HCT116 (cell line): Measurements from ENCODE around the gene MMP21.

ENCODE experiments used
- CTCF ChIP-seq, 3 experiments: fragments of 200-600 bp in 1 of 3; sonication (generic) in 1 of 3; IDR thresholded peaks in 2 of 3; conservative IDR thresholded peaks in 1 of 3; 2 replicates each; pipeline ENCODE4 v1.5.1; 2012 to 2017; ENCODE audit warnings: low read depth in 2 of 3, low read length in 2 of 3, antibody characterized with exemption in 1 of 3, borderline replicate concordance in 1 of 3, control low read depth in 1 of 3, mild to moderate bottlenecking in 1 of 3, mixed read lengths in 1 of 3, mixed run types in 1 of 3, moderate library complexity in 1 of 3; ENCODE audit not compliant: insufficient read depth in 1 of 3
- EGR1 ChIP-seq: IDR thresholded peaks from 2 replicates; pipeline ENCODE4 v1.6.1; 2012; ENCODE audit warnings: low read depth
- EZH2 ChIP-seq: fragments of 200-600 bp; sonication (generic); IDR thresholded peaks from 2 replicates; pipeline ENCODE4 v1.6.1; 2017; ENCODE audit warnings: antibody characterized with exemption, mixed run types
- FOSL1 ChIP-seq: IDR thresholded peaks from 2 replicates; pipeline ENCODE4 v1.6.1; 2012; ENCODE audit warnings: low read depth
- JUND ChIP-seq: IDR thresholded peaks from 2 replicates; pipeline ENCODE4 v1.6.1; 2012
- POLR2A ChIP-seq: IDR thresholded peaks from 2 replicates; pipeline ENCODE4 v1.7.0; 2011; ENCODE audit warnings: borderline replicate concordance; ENCODE audit not compliant: insufficient read depth, insufficient read length; ENCODE audit errors: extremely low read depth
- POLR2AphosphoS5 ChIP-seq: IDR thresholded peaks from 2 replicates; pipeline ENCODE4 v1.6.1; 2011; ENCODE audit warnings: mild to moderate bottlenecking, low read depth, low read length, moderate library complexity
- RAD21 ChIP-seq: IDR thresholded peaks from 2 replicates; pipeline ENCODE4 v1.6.1; 2012; ENCODE audit warnings: low read depth, mild to moderate bottlenecking
- SIN3A ChIP-seq: IDR thresholded peaks from 2 replicates; pipeline ENCODE4 v1.6.1; 2012; ENCODE audit warnings: low read depth
- ZBTB33 ChIP-seq: IDR thresholded peaks from 2 replicates; pipeline ENCODE4 v1.6.1; 2011; ENCODE audit warnings: mild to moderate bottlenecking, low read length, moderate library complexity; ENCODE audit not compliant: insufficient replicate concordance; ENCODE audit errors: extremely low read depth

- peak in 1 of 3 experiments; percentile 46; a peak in 2 of 6 replicates for TF ChIP-seq CTCF (IDR thresholded peaks at IDR 0.05 in 2 of 3, conservative IDR thresholded peaks at IDR 0.05 in 1 of 3; ENCODE audit: borderline replicate concordance in 1 of 3, insufficient read depth in 1 of 3, low read depth in 2 of 3, low read length in 2 of 3)
- no peak for TF ChIP-seq POLR2A
- no peak for TF ChIP-seq EZH2
- TF ChIP-seq EGR1: no peak
- no peak for TF ChIP-seq FOSL1
- no peak for TF ChIP-seq ZBTB33
- TF ChIP-seq POLR2AphosphoS5: no peak
- no peak for TF ChIP-seq JUND
- TF ChIP-seq SIN3A: no peak
- TF ChIP-seq RAD21: 0 out of 2 replicates have a peak, but pooled peaks have one; percentile 6
Measured at GRCh38 chr10:125734823-125735222, 40.8 kb downstream of the MMP21 start.
